Mammary epithelial cell (primary cell): ENCODE data around the gene PPP1R15B.

Experiments used
- CTCF ChIP-seq, 2 donors: IDR thresholded peaks in 1 of 2; conservative IDR thresholded peaks in 1 of 2; 2 replicates each; pipeline ENCODE4 v1.5.1; 2011 to 2012; ENCODE audit warnings: inconsistent platforms in 2 of 2, low read length in 2 of 2, mild to moderate bottlenecking in 2 of 2, control low read depth in 1 of 2, low read depth in 1 of 2; ENCODE audit not compliant: insufficient read depth in 1 of 2; ENCODE audit errors: extremely low read depth in 1 of 2
- EZH2 ChIP-seq: IDR thresholded peaks from 2 replicates; pipeline ENCODE4 v1.6.1; 2012; ENCODE audit warnings: low read length, inconsistent platforms, borderline replicate concordance

- no peak for TF ChIP-seq CTCF (conservative IDR thresholded peaks at IDR 0.05 in 1 of 2, IDR thresholded peaks at IDR 0.05 in 1 of 2; ENCODE audit: extremely low read depth in 1 of 2, insufficient read depth in 1 of 2, low read depth in 1 of 2, low read length in 2 of 2)
- TF ChIP-seq EZH2, result no peak
Observed at GRCh38 chr1:204358605-204359004, 53.0 kb downstream of the PPP1R15B start.
